Measurements from ENCODE around the gene GLE1. TPM values are rescaled to one million over a fixed set of nuclear protein-coding genes. Genes with fewer than 3 reads are reported as not detected.
"Not testable (repeated sequence)": the region's sequence is repeated elsewhere in the genome, so short reads cannot be mapped to it uniquely, and the experiment has no call there.

The GLE1 gene
- total RNA-seq, 1 donor = 12.7 TPM

DNA sequence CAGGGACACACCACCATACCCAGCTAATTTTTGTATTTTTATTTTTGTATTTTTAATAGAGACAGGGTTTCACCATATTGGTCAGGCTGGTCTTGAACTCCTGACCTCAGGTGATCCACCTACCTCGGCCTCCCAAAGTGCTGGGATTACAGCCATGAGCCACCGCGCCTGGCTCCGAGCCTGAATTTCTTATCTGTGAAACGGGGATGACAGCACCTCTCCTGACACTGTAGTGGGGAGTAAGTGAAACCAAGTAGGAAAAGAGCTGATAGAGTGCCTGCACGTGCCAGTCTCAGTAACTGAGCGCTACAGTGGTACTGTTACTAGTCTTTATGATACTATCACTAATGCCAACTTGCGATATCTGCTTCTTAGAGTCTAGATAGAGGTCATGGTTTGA, 80.6 kb downstream of the GLE1 start:
- not testable (repeated sequence) for H3K4me3 ChIP-seq (ENCODE audit: low read length); H3K4me1 ChIP-seq (ENCODE audit: insufficient read depth, low read length)

DNA sequence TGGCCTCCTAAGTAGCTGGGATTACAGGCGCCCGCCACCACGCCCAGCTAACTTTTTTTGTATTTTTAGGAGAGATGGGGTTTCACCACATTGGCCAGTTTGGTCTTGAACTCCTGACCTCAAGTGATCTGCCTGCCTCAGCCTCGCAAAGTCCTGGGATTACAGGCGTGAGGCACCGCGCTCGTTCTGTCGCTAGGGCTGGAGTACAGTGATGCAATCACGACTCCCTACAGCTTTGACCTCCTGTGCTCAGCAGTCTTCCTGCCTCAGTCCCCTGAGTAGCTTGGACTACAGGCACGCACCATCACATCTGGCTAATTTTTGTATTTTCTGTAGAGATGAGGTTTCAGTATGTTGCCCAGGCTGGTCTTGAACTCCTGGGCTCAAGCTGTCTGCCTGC, 82.4 kb downstream of the GLE1 start:
- H3K9me3 ChIP-seq (ENCODE audit: low read depth, low read length); H3K4me3 ChIP-seq (ENCODE audit: low read length): not testable (repeated sequence)

More for the DNA sequence above, 80.6 kb downstream of the GLE1 start:
- H3K27me3 ChIP-seq (ENCODE audit: insufficient read depth, low read length); H3K9me3 ChIP-seq (ENCODE audit: low read depth, low read length): not testable (repeated sequence)

DNA sequence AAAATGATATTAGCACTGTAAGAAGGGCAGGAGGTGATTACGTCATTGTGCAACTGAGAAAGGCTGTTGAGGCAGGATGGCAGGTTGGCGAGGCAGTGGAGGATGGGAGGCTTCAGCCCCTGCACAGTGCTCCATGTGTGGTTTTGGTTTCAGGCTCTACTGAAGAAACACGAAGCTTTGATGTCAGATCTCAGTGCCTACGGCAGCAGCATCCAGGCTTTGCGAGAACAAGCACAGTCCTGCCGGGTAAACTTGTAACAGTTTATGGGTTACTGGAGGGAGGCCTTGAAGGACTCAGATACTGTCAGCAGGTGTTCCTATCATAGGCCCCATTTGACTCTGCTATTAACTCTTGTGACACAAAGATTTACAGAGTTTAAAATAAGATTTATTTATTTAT, 82.9 kb downstream of the GLE1 start:
- Histone ChIP-seq H3K4me1 (ENCODE audit: insufficient read depth, low read length) (peaks cover 3% of the 10 kb centered on the region), H3K4me3 (ENCODE audit: low read length) (no peak overlapping the region), H3K27me3 (ENCODE audit: insufficient read depth, low read length) (no peaks in the 10 kb centered on the region), H3K9me3 (ENCODE audit: low read depth, low read length) (no peaks in the 10 kb centered on the region)

More for the DNA sequence above, 82.4 kb downstream of the GLE1 start:
- H3K4me1 ChIP-seq (ENCODE audit: insufficient read depth, low read length); H3K27me3 ChIP-seq (ENCODE audit: insufficient read depth, low read length): not testable (repeated sequence)

GRCh38 chr9:128588581-128589233, 84.2 kb downstream of the GLE1 start:
- H3K9me3 ChIP-seq (ENCODE audit: low read depth, low read length) = no peaks in the 10 kb centered on the region
- H3K27me3 ChIP-seq (ENCODE audit: insufficient read depth, low read length) = no peaks in the 10 kb centered on the region
- no peak overlapping the region for H3K4me3 ChIP-seq (ENCODE audit: low read length)
- H3K4me1 ChIP-seq (ENCODE audit: insufficient read depth, low read length) = peaks cover 3% of the 10 kb centered on the region

Other genes starting within 250 kb of the GLE1 start
- 18.7 TPM for gene GOLGA2, start 228.7 kb upstream of the GLE1 start, total RNA-seq
- 5.8 TPM for gene SWI5, start 228.4 kb upstream of the GLE1 start, total RNA-seq
- 4.5 TPM for gene TRUB2, start 182.3 kb upstream of the GLE1 start, total RNA-seq
- gene COQ4, start 181.9 kb upstream of the GLE1 start, total RNA-seq = 14.5 TPM
- gene SLC27A4, start 164.2 kb upstream of the GLE1 start, total RNA-seq = 2.1 TPM
- gene URM1, start 133.3 kb upstream of the GLE1 start, total RNA-seq = 17.6 TPM
- gene CERCAM, start 83.9 kb upstream of the GLE1 start, total RNA-seq = 1.8 TPM
- gene ODF2, start 48.7 kb upstream of the GLE1 start, total RNA-seq = 18.1 TPM
- gene SPTAN1, start 47.9 kb downstream of the GLE1 start, total RNA-seq = 200 TPM
- 2.1 TPM for gene DYNC2I2, start 152.1 kb downstream of the GLE1 start, total RNA-seq
- gene SET, start 184.5 kb downstream of the GLE1 start, total RNA-seq = 386 TPM
- 0.73 TPM for gene PKN3, start 197.8 kb downstream of the GLE1 start, total RNA-seq
- gene ZDHHC12, start 219.4 kb downstream of the GLE1 start, total RNA-seq = 19.6 TPM